HG03378 (cell line): ENCODE results near the gene SPTB.

Experiments
- ATAC-seq: cut with Tn5 transposase; IDR thresholded peaks from one replicate; pipeline ENCODE4 v1.9.1; 2021; ENCODE audit warnings: mild to moderate bottlenecking, moderate library complexity; ENCODE audit not compliant: unreplicated experiment

Gene SPTB

DNA sequence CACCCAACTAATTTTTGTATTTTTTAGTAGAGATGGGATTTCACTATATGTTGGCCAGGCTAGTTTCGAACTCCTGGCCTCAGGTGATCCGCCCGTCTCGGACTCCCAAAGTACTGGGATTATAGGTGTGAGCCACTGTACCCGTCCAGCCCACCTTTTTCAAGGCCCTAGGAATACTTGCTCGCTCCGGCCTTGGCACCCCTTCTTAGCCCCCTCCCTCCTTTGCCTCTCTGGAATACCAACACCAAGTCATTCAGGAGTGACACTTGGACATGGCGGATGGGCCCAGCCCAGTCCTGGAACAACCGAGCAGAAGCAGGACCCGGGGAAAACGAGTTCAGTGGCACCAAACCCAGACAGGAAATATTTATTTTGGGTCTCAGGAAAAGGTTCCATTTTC, 146.4 kb downstream of the SPTB start:
- no peak for ATAC-seq

DNA sequence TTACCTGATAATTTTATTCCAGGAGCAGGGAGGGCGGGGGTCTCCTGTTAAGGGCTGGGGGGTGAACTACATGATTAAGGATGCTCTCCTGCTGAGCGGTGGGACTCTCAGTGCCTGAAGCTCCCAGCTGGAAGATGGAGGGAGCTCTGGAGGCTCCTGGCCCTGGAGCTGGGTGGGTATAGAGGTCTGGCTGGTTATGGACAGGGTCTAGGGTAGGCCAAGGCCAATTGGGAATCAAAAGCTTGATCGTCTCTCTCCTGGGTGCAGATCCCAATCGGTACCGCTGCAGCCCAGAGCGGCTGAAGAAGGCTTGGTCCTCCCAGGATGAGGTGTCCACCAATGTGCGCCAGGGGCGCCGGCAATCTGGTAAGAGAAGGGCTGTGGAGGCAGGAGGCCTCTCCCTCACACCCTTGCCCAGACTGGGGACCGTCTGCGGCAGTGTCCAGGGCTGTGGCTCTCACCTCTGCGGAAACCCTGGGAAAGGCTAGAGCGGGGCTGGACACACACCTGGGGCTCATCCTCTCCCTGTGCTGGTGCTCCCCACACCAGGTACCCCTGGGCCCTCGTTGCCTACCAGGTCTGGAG, 147.1 kb downstream of the SPTB start:
- ATAC-seq = no peak

DNA sequence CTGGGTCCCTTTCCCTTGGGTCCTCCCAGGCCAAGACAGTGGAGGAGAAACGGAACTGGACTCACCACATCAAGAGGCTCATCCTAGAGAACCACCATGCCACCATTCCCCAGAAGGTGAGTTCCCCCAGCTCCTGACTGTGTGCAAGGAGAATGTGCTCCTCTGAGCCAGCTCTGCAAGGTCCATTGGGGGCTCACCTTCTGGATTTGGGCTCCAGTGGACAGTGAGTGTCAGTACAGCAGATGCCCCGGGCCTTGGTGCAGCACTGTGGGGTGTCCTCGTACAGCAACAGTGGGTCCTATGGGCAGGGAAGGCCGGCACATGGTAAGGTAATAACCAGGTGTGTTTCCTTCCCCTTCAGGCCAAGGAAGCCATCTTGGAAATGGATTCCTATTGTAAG, 147.6 kb downstream of the SPTB start:
- no peak for ATAC-seq

DNA sequence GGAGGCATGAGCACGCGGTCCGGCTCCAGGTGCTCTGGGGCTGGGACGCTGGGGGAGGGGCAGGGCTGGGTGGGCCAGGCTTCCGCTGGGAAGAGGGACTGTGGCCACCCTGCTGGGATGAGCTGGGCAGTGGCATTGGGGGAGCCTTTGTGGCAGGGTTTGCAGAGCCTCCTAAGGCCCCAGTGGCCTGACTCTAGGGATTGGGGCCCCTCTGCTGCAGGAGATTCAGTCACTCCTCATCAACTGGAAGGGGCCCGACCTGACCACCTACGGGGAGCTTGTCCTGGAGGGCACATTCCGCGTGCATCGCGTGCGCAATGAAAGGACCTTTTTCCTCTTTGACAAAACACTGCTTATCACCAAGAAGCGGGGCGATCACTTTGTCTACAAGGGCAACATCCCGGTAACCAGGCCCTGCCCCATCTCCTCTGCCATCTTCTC, 148.5 kb downstream of the SPTB start:
- no peak for ATAC-seq

DNA sequence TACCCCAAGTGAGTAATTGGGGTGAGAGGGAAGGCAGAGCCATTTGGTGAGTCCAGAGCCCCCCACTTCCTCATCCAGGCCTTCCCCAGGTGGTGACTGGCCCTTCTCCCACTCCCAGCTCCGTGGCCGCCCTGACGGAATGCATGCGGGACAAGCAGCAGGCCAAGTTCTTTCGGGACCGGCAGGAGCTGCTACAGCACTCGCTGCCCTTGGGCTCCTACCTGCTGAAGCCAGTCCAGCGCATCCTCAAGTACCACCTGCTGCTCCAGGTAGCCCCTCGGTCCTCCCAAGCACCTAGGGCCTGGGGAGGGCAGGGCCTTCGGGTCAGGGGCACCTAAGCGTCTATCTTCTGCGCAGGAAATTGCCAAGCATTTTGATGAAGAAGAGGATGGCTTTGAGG, 149.0 kb downstream of the SPTB start:
- ATAC-seq = no peak

DNA sequence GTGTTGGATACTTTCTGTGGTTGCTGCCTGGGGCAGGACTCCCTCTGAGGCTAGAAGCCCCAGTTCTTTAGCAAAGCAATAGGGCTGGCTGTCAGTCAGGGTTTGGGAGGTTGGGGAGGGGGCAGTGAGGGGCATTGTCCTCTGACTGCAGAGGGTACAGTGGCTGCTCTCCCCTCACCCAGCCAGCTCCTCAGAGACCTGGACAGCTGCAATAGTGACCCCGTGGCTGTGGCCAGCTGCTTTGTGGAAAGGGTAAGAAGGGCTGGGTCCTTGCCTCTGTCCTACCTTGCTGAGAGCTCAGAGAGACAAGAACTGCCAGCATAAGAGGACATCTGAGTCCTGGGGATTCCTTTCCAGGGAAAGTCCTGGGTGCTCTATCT, 149.7 kb downstream of the SPTB start:
- ATAC-seq = no peak

DNA sequence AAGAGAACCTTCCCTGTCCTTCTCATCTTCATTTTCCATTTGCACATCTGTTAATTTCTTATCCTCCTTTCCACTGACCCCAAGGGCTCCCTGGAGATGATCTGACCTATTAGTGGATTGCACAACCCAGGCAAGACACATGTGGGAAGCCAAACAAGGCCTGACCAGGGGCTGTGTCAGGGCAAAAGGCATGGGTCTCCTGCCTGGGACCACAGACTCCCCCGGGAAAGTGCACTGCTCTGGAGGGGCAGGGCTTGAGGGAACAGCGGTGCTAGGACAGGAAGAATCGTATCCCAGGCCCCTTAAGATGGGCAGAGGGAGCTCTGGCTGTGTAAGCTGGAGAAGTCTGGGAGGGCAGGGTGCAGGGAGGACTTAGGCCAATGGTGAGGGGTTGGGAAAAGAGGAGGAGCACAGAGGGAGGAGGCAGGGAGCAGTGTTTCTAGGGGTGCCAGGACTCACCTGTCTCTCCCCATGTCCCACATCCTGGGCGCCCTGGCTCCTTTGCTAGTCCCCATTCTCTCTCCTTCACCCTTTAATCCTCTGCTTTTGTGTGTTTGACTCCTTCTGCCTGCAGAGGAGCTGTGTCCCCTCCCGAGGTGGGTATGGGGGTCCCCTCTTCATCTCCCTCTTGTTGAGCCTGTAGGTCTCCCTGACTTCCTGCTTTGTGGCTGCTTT, 150.2 kb downstream of the SPTB start:
- no peak for ATAC-seq

DNA sequence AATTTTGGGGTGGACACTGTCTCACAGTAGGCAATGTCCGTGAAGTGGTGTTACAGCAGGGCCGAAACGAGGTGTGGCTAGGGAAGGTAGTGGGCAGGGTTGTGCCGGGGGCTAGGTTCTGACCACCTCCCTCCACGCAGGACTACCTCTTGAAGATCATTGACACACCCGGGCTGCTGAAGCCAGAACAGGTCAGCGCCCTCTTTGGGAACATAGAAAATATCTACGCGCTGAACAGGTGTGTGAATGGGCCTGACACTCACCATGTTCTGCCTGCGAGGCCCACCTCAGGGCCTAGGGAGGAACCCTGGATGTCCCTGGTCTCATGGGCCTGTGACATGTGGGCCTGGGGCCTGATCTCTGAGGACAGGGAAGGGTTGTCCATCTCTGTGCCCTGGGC, 150.9 kb downstream of the SPTB start:
- no peak for ATAC-seq

DNA sequence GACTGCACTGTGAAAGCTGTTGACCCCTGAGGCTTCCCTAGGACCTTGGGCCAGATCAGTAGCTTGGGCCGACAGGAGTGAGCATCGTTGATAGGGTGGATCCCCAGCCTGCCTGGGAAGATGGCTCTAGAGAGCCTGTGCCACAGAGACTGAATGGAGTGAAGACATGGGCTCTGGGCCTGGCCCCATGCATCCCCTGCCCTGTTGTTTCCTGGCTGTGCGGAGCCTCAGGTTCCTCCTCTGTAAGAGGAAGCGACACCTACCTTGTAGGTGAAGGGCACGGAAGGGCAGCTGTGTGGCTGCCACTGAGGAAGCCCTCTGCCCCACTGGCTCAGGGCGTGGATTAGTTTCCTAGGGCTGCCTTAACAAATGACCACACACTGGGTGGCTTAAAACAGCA, 151.6 kb downstream of the SPTB start:
- ATAC-seq = no peak

DNA sequence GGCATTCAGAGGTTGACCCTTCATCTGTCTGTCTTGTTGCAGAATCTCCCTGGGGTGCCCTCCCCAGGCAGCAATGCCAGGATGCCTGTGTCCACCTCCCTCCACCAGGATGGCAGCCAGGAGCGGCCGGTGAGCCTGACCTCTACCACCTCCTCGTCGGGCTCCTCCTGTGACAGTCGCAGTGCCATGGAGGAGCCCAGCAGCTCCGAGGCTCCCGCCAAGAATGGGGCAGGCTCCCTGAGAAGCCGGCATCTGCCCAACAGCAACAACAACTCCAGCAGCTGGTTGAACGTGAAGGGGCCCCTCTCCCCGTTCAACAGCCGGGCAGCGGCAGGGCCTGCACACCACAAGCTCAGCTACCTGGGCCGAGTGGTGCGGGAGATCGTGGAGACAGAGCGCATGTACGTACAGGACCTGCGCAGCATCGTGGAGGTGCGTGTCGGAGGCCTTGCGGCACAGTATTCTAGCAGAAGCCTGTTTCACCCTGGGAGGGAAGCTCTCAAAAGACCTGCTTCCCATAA, 152.1 kb downstream of the SPTB start:
- ATAC-seq = no peak

DNA sequence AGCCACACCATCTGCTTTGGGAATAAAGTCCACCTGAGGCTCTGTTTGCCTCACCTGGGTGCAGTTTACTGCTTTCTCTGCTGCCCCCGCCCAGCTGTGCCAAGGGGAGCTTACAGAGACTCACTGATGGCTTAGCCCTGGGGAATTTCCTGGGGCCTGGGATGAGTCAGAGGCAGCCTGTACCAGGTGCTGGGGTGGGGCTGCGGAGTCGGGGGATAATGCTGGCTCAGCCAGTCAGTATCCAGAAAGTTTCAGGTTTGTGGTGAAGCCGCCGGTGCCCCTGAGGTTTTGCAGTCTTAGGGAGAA, 153.2 kb downstream of the SPTB start:
- ATAC-seq = no peak

DNA sequence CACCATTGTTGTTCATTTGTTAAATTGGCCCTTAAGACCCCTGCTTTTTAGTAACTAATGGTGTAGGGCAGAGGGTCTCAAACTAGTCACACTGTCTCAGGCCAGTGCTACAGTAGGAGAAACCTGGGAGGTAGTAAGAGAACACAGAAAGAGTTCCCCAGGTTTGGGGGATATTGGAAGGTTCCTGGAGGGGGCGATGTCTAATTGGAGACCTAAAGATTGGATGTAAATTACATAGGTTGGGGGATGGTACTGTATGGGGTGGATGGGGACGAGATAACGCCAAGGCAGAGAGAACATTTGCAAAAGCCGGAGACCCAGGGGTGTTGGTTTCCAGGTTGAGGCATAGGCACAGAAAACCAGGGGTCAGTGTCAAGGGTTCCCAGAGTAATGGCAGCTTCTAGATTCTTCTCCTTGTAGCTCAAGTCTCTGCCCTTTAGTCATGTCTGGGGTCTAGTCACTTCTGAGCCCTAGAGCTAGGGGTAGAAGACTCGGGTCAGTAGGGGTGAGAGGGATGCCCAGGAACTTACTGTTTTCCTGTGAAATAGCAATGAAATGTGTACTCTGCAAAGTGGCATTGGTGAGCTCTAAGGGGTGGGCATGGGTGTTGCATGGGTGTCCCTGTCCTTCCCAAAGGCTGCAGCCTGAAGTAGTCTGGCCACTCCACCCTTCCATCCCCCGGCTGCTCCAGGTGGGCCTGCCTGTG, 153.7 kb downstream of the SPTB start:
- no peak for ATAC-seq

DNA sequence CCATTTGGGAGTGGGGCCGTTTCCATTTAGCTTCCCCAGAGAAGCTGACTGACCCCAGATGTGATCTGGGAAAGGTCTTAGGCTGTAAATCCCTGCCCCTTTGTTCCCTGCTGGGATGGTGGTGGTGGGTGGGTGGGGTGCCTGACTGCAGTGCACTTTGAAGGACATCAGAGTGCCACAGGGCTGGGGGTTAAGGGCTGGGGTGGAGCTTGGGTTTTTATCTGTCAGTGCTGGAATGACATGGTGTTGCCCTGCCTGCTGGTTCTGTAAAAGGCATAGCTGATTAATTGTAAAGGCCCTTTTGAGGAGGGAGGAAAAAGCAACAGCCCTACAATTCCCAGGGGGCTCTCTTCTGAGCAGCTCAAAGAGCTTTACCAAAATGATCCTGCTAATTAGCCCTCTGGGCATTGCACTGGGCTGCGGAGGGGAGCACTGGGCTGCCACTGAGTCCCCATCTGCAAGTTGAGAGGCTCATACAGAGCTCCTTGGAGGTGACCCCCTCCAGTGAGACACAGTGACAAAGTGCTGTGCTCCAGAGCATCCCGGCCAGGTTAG, 154.4 kb downstream of the SPTB start:
- no peak for ATAC-seq

DNA sequence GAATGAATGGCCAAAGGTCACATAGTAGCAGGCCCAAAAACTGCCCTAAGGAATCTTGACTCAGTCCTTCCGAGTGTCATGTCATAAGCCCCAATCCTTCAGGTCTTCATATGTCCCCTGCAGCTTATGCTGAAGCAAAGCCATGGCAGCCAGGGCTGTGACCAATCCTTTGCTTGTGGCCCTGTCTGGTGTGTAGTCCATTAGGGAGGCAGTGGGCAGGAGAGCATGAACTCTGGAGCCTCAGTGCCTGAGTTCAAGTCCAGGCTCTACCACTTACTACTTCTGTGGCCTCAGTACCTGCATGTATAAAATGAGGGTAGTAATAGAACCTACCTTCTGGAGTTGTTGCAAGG, 155.2 kb downstream of the SPTB start:
- no peak for ATAC-seq

DNA sequence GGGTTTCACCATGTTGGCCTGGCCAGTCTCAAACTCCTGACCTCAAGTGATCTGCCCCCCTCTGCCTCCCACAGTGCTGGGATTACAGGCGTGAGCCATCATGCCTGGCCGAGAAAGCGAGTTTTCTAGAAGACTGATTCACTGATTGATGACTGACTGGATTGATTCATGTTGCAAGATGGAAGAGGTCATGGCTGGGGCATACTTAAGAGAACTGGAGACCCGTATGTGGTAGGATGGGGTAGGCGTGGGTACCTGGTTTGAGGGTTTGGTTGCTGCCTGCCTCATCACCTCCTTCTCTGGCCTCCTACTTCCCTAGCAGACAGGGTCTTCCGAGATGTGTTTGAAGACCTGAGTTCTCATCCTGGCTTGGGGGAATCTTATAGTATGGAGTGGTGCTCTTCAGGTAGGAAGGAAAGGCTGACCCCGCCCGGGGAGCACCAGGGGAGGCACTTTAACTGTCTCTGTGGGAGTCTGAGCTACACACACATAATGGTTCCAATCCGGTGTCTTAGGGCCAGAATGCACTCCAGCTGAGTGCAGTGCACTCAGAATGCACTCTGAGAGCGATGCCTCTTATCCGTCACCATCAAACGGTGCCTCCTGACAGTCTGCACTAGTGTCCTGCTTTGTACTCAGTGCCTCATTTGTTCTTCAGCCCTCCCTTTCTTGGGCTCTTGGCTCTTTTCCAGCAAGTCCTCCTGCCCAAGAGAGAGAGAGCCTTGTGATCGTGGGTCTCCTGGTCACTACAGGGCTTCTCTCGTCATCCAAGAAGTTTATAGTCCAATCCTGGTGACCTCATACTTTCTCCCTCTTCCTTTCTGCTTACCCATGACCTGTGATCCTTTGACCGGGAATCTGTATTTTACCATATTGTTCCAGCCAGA, 155.8 kb downstream of the SPTB start:
- no peak for ATAC-seq

DNA sequence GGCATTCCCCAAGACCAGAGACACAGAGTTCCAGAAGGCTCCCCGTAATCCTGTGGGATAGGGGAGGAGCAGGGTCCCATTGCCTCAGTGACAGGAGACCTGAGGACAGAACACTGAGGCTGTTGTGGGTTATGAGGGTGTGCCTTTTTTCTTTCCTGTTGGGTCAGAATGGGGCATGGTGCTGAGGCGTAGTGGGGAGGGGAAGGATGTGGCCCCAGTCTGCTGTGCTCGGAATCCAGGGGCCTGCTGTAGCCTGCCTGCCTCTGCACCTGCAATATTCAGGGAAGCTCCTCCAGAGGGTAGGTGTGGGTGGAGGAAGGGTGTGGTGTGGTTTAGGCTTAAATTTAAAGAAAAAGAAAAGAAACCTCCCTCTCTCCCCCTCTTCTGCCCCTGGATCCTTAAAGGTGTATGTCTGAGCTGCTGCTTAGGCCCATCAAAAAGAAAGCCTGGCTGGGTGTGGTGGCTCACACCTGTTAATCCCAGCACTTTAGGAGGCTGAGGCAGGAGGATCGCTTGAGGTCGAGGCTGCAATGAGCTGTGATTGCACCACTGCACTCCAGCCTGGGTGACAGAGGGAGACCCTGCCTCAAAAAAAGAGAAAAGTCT, 156.8 kb downstream of the SPTB start:
- no peak for ATAC-seq

DNA sequence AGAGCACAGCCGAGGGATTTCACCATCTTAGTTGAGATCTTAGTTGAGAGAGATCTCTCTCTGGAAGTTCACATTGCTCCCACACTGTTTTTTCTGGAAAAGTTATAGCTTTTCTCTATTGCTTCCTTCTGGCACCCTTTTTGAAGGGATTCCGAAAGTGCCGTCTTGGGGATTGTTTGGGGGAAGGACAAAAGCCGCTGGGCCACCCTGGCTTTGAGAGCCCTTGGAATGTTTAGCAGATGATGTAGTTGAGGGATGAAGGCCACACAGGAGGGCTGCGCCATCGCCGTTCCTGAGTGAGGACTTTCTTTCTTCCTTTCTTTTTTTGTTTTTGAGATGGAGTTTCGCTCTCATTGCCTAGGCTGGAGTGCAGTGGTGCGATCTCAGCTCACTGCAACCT, 157.8 kb downstream of the SPTB start:
- no peak for ATAC-seq

DNA sequence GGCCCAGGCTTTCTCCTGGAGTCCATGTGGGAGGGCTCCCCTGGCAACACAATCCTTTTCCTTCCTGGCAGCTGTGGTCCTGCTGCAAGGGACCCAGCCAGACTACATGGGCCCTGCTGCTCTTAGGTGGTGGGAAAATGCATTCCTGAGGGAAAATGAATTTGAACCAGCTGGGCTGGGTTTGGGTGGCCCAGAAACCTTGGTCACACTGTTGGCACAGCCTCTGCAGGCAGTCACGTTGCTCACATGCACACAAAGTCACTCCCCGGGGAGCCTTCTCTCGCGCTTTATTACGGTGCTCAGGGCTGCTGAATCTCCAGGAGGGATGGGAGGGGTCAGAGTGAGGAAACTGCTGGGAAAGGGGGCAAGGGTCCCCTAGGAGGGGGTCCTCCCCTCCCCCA, 158.3 kb downstream of the SPTB start:
- ATAC-seq = no peak

DNA sequence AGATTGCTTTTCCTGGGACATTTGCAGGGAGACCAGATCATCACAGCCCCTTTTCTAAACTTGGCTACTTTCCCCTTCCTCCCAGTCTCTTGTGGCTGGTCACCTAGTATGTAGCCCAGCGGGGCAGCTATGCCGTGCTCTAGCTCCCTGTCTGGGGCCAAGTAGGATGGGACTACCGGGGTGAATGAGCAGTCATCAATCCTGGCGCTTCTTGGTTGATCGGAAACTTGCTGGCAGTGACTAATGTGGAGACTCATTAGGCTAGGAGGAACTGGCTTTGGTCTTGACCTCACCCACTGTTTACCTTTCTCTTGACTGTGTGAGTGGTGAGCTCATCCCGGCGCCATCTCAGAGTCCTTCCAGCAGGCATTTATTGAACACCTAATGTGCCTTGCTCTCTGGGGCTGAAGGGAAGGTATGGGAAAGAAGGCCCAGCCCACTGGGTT, 159.6 kb downstream of the SPTB start:
- no peak for ATAC-seq

DNA sequence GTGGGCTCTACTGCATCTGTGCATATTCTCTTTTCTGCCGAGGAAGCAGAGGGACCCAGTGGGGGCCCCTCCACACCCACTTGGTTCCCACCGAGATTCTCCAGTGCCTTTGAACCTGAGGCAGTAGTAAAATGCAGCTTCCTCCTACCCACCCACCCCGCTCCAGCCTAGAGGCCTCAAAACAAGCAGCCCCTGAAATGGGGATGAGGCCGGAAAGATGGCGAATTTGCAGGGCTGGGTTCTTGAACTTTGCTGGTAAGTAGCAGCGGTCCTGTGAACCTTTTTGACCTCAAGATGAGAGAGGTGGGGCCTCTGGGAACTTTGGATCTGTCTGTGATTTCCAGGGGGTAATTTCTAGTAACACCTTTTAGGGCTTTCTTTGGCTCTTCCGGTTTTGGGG, 160.1 kb downstream of the SPTB start:
- no peak for ATAC-seq

DNA sequence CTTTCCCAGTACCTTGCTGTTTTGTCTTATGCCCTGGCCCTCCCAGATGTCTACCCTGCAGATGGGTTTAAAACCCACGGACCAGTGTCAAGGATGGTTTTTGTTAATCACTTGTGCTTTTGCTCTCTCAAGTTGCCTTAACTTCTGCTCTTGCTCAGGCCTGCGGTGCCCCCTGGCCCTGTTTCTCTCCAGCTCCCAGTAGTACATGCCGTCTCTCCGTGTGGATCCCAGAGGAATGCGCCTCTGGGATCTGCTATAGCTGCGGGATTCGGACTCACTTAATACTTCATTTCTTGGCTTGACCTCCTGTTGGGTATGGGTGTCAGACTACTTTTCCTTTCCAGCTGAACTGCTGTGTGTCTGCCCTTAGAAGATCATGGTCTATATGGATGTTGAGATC, 160.9 kb downstream of the SPTB start:
- no peak for ATAC-seq
